Mesenchymal stem cell (in vitro differentiated cells and primary cell): ENCODE data around the gene SNRPA1. TPM values are rescaled to one million over a fixed set of nuclear protein-coding genes. Genes with fewer than 3 reads are reported as not detected.

Experiments used
- DNase-seq: peaks from one replicate; pipeline ENCODE4 v3.0.0-alpha.2; 2013
- H2AFZ ChIP-seq: one replicate; pipeline ENCODE4 v1.6.1; 2013; ENCODE audit warnings: low read depth, mild to moderate bottlenecking, control low read depth, inconsistent platforms, low read length, moderate library complexity
- H2AK5ac ChIP-seq: 2 replicates; pipeline ENCODE4 v1.6.1; 2013; ENCODE audit warnings: low read length, moderate library complexity, mild to moderate bottlenecking, inconsistent platforms; ENCODE audit not compliant: severe bottlenecking
- H2BK120ac ChIP-seq: one replicate; pipeline ENCODE4 v1.6.1; 2013; ENCODE audit warnings: low read depth, mild to moderate bottlenecking, inconsistent platforms, low read length, moderate library complexity
- H2BK12ac ChIP-seq, 2 experiments: one replicate each; pipeline ENCODE4 v1.6.1; 2013; ENCODE audit warnings: inconsistent platforms in 2 of 2, low read length in 2 of 2, mild to moderate bottlenecking in 2 of 2, moderate library complexity in 2 of 2, control low read depth in 1 of 2
- H2BK15ac ChIP-seq: one replicate; pipeline ENCODE4 v1.6.1; 2013; ENCODE audit warnings: mild to moderate bottlenecking, low read depth, inconsistent platforms; ENCODE audit not compliant: poor library complexity, severe bottlenecking
- H2BK5ac ChIP-seq: 2 replicates; pipeline ENCODE4 v1.6.1; 2013; ENCODE audit warnings: low read depth, mild to moderate bottlenecking, low read length, control low read depth, inconsistent platforms; ENCODE audit not compliant: poor library complexity, severe bottlenecking
- H3K14ac ChIP-seq, 2 experiments: one replicate each; pipeline ENCODE4 v1.6.1; 2013; ENCODE audit warnings: inconsistent platforms in 2 of 2, low read length in 2 of 2, control low read depth in 1 of 2, mild to moderate bottlenecking in 1 of 2, moderate library complexity in 1 of 2
- H3K18ac ChIP-seq, 2 experiments: one replicate each; pipeline ENCODE4 v1.6.1; 2013; ENCODE audit warnings: inconsistent platforms in 2 of 2, low read length in 2 of 2, control low read depth in 1 of 2, low read depth in 1 of 2, mild to moderate bottlenecking in 1 of 2
- H3K23ac ChIP-seq, 2 experiments: one replicate each; pipeline ENCODE4 v1.6.1; 2013; ENCODE audit warnings: inconsistent platforms in 2 of 2, low read length in 2 of 2, mild to moderate bottlenecking in 2 of 2, moderate library complexity in 2 of 2, control low read depth in 1 of 2
- H3K27ac ChIP-seq: 2 replicates; pipeline ENCODE4 v1.5.1; 2013; ENCODE audit warnings: mild to moderate bottlenecking, moderate library complexity, low read length, control low read depth, inconsistent platforms; ENCODE audit not compliant: poor library complexity, severe bottlenecking
- H3K27me3 ChIP-seq, 2 experiments: 2 replicates each; pipeline versions ENCODE4 v1.6.1 to v1.7.0; 2013; ENCODE audit warnings: low read length in 2 of 2, mild to moderate bottlenecking in 2 of 2, moderate library complexity in 2 of 2, control low read depth in 1 of 2, inconsistent platforms in 1 of 2; ENCODE audit not compliant: control insufficient read depth in 1 of 2, insufficient read depth in 1 of 2
- H3K36me3 ChIP-seq, 2 experiments: 2 replicates each; pipeline versions ENCODE4 v1.6.1 to v1.7.0; 2013; ENCODE audit warnings: low read length in 2 of 2, control low read depth in 1 of 2, inconsistent platforms in 1 of 2, low read depth in 1 of 2, mild to moderate bottlenecking in 1 of 2; ENCODE audit not compliant: insufficient read depth in 2 of 2, control insufficient read depth in 1 of 2
- H3K4ac ChIP-seq, 2 experiments: one replicate each; pipeline ENCODE4 v1.6.1; 2013; ENCODE audit warnings: inconsistent platforms in 2 of 2, low read length in 2 of 2, mild to moderate bottlenecking in 2 of 2, moderate library complexity in 2 of 2, control low read depth in 1 of 2, low read depth in 1 of 2
- H3K4me1 ChIP-seq: 2 replicates; pipeline ENCODE4 v1.6.1; 2013; ENCODE audit warnings: low read depth, low read length, control low read depth; ENCODE audit not compliant: control insufficient read depth, insufficient read depth
- H3K4me2 ChIP-seq: 2 replicates; pipeline ENCODE4 v1.6.1; 2013; ENCODE audit warnings: low read length, mild to moderate bottlenecking, inconsistent platforms; ENCODE audit not compliant: poor library complexity, severe bottlenecking
- H3K4me3 ChIP-seq, 2 experiments: 2 replicates each; pipeline versions ENCODE4 v1.5.1 to v1.7.0; 2013; ENCODE audit warnings: low read length in 2 of 2, mild to moderate bottlenecking in 2 of 2, control low read depth in 1 of 2, low read depth in 1 of 2; ENCODE audit not compliant: insufficient read depth in 1 of 2
- H3K79me1 ChIP-seq: replicated peaks from 2 replicates; pipeline ENCODE4 v1.6.1; 2013; ENCODE audit warnings: mild to moderate bottlenecking, control low read depth, low read length, inconsistent platforms; ENCODE audit not compliant: poor library complexity, severe bottlenecking
- H3K9ac ChIP-seq: 2 replicates; pipeline ENCODE4 v1.7.0; 2013; ENCODE audit warnings: mild to moderate bottlenecking, low read length, moderate library complexity
- H3K9me3 ChIP-seq: 2 replicates; pipeline ENCODE4 v1.7.0; 2013; ENCODE audit warnings: mild to moderate bottlenecking, low read length; ENCODE audit not compliant: control insufficient read depth
- H4K8ac ChIP-seq: one replicate; pipeline ENCODE4 v1.6.1; 2013; ENCODE audit warnings: inconsistent platforms, mild to moderate bottlenecking, low read length, moderate library complexity
- H4K91ac ChIP-seq: one replicate; pipeline ENCODE4 v1.6.1; 2013; ENCODE audit warnings: mild to moderate bottlenecking, low read length, inconsistent platforms
- WGBS: methylation state at CpG from one replicate; pipeline ENCODE4 v1.1.7; 2013; ENCODE audit warnings: mixed read lengths; 5-methylcytosine and 5-hydroxymethylcytosine counted together
- polyA plus RNA-seq, 2 experiments: library from polyadenylated mRNA; stranded (reverse); fragments of 200-250 nt; gene quantifications; one replicate each; pipeline ENCODE4 v1.2.3, GENCODE V29; 2013

Gene SNRPA1
- polyA plus RNA-seq (2013, experiment 1 of 2), result 40.4 TPM
- polyA plus RNA-seq (2013, experiment 2 of 2), result 42.2 TPM

- Histone ChIP-seq H3K27ac (peak within 1 kb of the TSS; percentile 82), H3K9ac (peak within 1 kb of the TSS; percentile 95), H2BK5ac (peak within 1 kb of the TSS; percentile 94), H3K27me3 (no peaks in the 10 kb centered on the region), H2BK120ac (peak within 1 kb of the TSS; percentile 64), H2AK5ac (peak within 1 kb of the TSS; percentile 33), H3K14ac (peak within 1 kb of the TSS in 1 of 2 experiments; percentile 94), H2BK12ac (peak within 1 kb of the TSS in 1 of 2 experiments; percentile 7), H4K91ac (peak within 1 kb of the TSS; percentile 93), H3K4me2 (peak within 1 kb of the TSS; percentile 83), H3K4me1 (peaks cover 2% of the 10 kb centered on the region), H3K18ac (peak within 1 kb of the TSS; percentile 80 to 94), H3K23ac (peak within 1 kb of the TSS in 1 of 2 experiments; percentile 14), H3K4me3 (peak within 1 kb of the TSS; percentile 88 to 100), H3K79me1 (peaks cover 3% of the 10 kb centered on the region), H2BK15ac (peak within 1 kb of the TSS; percentile 98), H4K8ac (peak within 1 kb of the TSS; percentile 98), H3K9me3 (no peaks in the 10 kb centered on the region), H2AFZ (peak within 1 kb of the TSS; percentile 95), H3K36me3 (peaks cover 4 to 19% of the 10 kb centered on the region in 2 experiments), H3K4ac (peak within 1 kb of the TSS; percentile 90 to 94)
- WGBS, result under 1% methylated on average over 87 of the region's 87 CpGs
- DNase-seq, result peak; percentile 94
These were observed at the start of gene SNRPA1 for GRCh38 chr15:101294731-101295606. TSS of gene SNRPA1 (minus strand) at chr15:101295248. CDS start at chr15:101295178, 70 bp downstream.

- Histone ChIP-seq H4K8ac (no peak overlapping the region), H3K4me2 (no peak overlapping the region), H3K9ac (no peak overlapping the region), H3K36me3 (no peaks in the 10 kb centered on the region), H2BK120ac (no peak overlapping the region), H3K9me3 (no peaks in the 10 kb centered on the region), H4K91ac (no peak overlapping the region), H3K79me1 (no peaks in the 10 kb centered on the region), H3K18ac (no peak overlapping the region), H2BK5ac (no peak overlapping the region), H3K27ac (no peak overlapping the region), H3K14ac (no peak overlapping the region), H3K4me3 (no peak overlapping the region), H2BK12ac (no peak overlapping the region), H2BK15ac (no peak overlapping the region), H2AFZ (no peak overlapping the region), H3K27me3 (peaks cover 0 to 5% of the 10 kb centered on the region in 2 experiments), H3K4ac (no peak overlapping the region), H3K4me1 (no peaks in the 10 kb centered on the region), H2AK5ac (no peak overlapping the region), H3K23ac (no peak overlapping the region)
- no peak for DNase-seq
These were observed 47.0 kb upstream of the SNRPA1 start for GRCh38 chr15:101342056-101342455.

- no peak overlapping the region for H3K9ac ChIP-seq
- DNase-seq, result no peak
- H2BK5ac ChIP-seq, result no peak overlapping the region
- no peak overlapping the region for H3K4ac ChIP-seq
- no peak overlapping the region for H4K91ac ChIP-seq
- H3K36me3 ChIP-seq, result no peaks in the 10 kb centered on the region
- H3K4me3 ChIP-seq, result no peak overlapping the region
- H3K18ac ChIP-seq, result no peak overlapping the region
- no peaks in the 10 kb centered on the region for H3K79me1 ChIP-seq
- no peak overlapping the region for H2BK12ac ChIP-seq
- no peak overlapping the region for H2AK5ac ChIP-seq
- H3K27me3 ChIP-seq, result no peaks in the 10 kb centered on the region
- H3K4me2 ChIP-seq, result no peak overlapping the region
- H2BK15ac ChIP-seq, result no peak overlapping the region
- no peaks in the 10 kb centered on the region for H3K4me1 ChIP-seq
- H3K9me3 ChIP-seq, result no peaks in the 10 kb centered on the region
- no peak overlapping the region for H3K14ac ChIP-seq
- no peak overlapping the region for H2AFZ ChIP-seq
- no CpG with 5 or more reads among the region's 1 CpG for WGBS
- no peak overlapping the region for H2BK120ac ChIP-seq
- no peak overlapping the region for H4K8ac ChIP-seq
- H3K23ac ChIP-seq, result no peak overlapping the region
- H3K27ac ChIP-seq, result no peak overlapping the region
These were observed 43.5 kb upstream of the SNRPA1 start for GRCh38 chr15:101338502-101339057.

- H3K4me2 ChIP-seq, result no peak overlapping the region
- DNase-seq, result no peak
- H2AFZ ChIP-seq, result no peak overlapping the region
- H3K27me3 ChIP-seq, result no peaks in the 10 kb centered on the region
- no peak overlapping the region for H3K14ac ChIP-seq
- H3K4me3 ChIP-seq, result no peak overlapping the region
- H2AK5ac ChIP-seq, result no peak overlapping the region
- H3K23ac ChIP-seq, result no peak overlapping the region
- H4K91ac ChIP-seq, result no peak overlapping the region
- no peak overlapping the region for H3K18ac ChIP-seq
- no peak overlapping the region for H3K9ac ChIP-seq
- no peaks in the 10 kb centered on the region for H3K79me1 ChIP-seq
- H4K8ac ChIP-seq, result no peak overlapping the region
- H2BK5ac ChIP-seq, result no peak overlapping the region
- no peak overlapping the region for H3K4ac ChIP-seq
- no peak overlapping the region for H2BK15ac ChIP-seq
- H3K27ac ChIP-seq, result no peak overlapping the region
- H2BK12ac ChIP-seq, result no peak overlapping the region
- WGBS, result 80% methylated on average over 7 of the region's 7 CpGs
- H3K36me3 ChIP-seq, result no peaks in the 10 kb centered on the region
- no peak overlapping the region for H2BK120ac ChIP-seq
- H3K4me1 ChIP-seq, result no peaks in the 10 kb centered on the region
- no peaks in the 10 kb centered on the region for H3K9me3 ChIP-seq
These were observed 42.9 kb upstream of the SNRPA1 start for GRCh38 chr15:101337976-101338375.
